Activated CD4-positive, alpha-beta T cell treated with anti-CD3 and anti-CD28 coated beads for 48 hours (primary cell): ENCODE measurements around the gene PLLP.

Experiments used
- DNase-seq: peaks from one replicate; pipeline ENCODE4 v3.0.0-alpha.2; 2020

PLLP gene

DNA sequence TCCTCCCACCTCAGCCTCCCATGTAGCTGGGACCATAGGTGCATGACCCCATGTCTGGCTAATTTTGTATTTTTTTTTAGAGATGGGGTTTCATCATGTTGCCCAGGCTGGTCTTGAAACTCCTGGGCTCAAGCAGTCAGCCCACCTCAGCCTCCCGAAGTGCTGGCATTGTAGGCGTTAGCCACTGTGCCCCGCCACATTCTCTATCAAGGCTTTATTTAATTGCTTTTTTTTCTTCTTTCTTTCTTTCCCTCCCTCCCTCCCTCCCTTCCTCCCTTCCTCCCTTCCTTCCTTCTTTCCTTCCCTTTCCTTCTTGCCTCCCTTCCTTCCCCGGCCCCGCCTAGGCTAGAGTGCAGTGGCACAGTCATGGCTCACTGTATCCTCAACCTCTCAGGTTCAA, 74.7 kb downstream of the PLLP start:
- no peak for DNase-seq

DNA sequence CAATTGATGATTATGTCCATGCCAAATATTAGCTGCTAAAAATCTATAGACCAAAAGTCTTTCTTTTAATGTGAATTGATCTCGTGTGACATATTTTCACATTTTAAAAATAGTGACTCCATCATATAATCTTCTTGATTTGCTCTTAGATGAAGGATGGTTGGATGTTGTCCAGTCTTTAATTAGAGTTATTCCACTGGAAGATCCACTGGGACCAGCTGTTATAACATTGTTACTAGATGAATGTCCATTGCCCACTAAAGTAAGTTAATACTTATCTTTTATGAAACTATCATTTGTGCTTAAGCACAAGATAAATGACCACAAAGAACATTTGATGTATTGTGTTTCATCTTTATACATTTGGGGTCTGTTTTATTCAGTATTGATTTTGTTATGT, 75.5 kb downstream of the PLLP start:
- no peak for DNase-seq
